HepG2 (cell line): Measurements from ENCODE around the gene NEMF. TPM values are rescaled to one million over a fixed set of nuclear protein-coding genes. Genes with fewer than 3 reads are reported as not detected.

Experiments
- FUBP1 ChIP-seq: sonication (generic); formaldehyde crosslinking; IDR thresholded peaks from 2 replicates; pipeline ENCODE4 v1.5.1; 2020; ENCODE audit warnings: missing genetic modification reagents, mild to moderate bottlenecking, borderline replicate concordance
- HMGXB4 ChIP-seq, 2 experiments: sonication (generic) in 1 of 2; formaldehyde crosslinking in 1 of 2; IDR thresholded peaks; 2 replicates each; pipeline versions ENCODE4 v1.4.0 to v1.6.1; 2018 to 2020; ENCODE audit warnings: missing genetic modification reagents in 2 of 2, borderline replicate concordance in 1 of 2, low read depth in 1 of 2, mild to moderate bottlenecking in 1 of 2, missing biosample characterization in 1 of 2
- HOXA5 ChIP-seq: sonication (generic); formaldehyde crosslinking; IDR thresholded peaks from 2 replicates; pipeline ENCODE4 v1.4.0; 2020; ENCODE audit warnings: missing genetic modification reagents
- IRF2 ChIP-seq: IDR thresholded peaks from 2 replicates; pipeline ENCODE4 v1.6.1; 2018; ENCODE audit warnings: missing genetic modification reagents, missing compliant biosample characterization
- NPAS2 ChIP-seq: sonication (generic); formaldehyde crosslinking; IDR thresholded peaks from 2 replicates; pipeline ENCODE4 v1.8.0; 2022; ENCODE audit warnings: mild to moderate bottlenecking, missing genetic modification reagents, borderline replicate concordance
- RBM39 ChIP-seq: fragments of 200-400 bp; formaldehyde crosslinking; IDR thresholded peaks from one replicate; pipeline ENCODE4 v1.6.1; 2018; ENCODE audit warnings: antibody characterized with exemption, mild to moderate bottlenecking, low read depth, low read length; ENCODE audit not compliant: poor library complexity, severe bottlenecking
- TAF1 ChIP-seq: sonication (generic); formaldehyde crosslinking; IDR thresholded peaks from 2 replicates; pipeline ENCODE4 v1.4.0; 2020; ENCODE audit warnings: missing genetic modification reagents
- U2AF2 ChIP-seq: fragments of 200-400 bp; formaldehyde crosslinking; IDR thresholded peaks from 2 replicates; pipeline ENCODE4 v1.6.1; 2017; ENCODE audit warnings: low read depth, mild to moderate bottlenecking, low read length
- YEATS4 ChIP-seq: sonication (generic); formaldehyde crosslinking; IDR thresholded peaks from 2 replicates; pipeline ENCODE4 v1.4.0; 2020; ENCODE audit warnings: missing genetic modification reagents, borderline replicate concordance
- ZBTB20 ChIP-seq: sonication (generic); formaldehyde crosslinking; IDR thresholded peaks from 2 replicates; pipeline ENCODE4 v1.8.1; 2023; ENCODE audit warnings: missing genetic modification reagents, low read depth, mild to moderate bottlenecking, borderline replicate concordance
- ZBTB25 ChIP-seq: IDR thresholded peaks from 2 replicates; pipeline ENCODE4 v1.6.1; 2018; ENCODE audit warnings: missing genetic modification reagents
- ZBTB7A ChIP-seq: sonication (generic); formaldehyde crosslinking; IDR thresholded peaks from 2 replicates; pipeline ENCODE4 v1.8.0; 2022; ENCODE audit warnings: mild to moderate bottlenecking, missing genetic modification reagents
- ZKSCAN1 ChIP-seq: fragments of 150-350 bp; IDR thresholded peaks from 2 replicates; pipeline ENCODE4 v1.6.1; 2014; ENCODE audit warnings: low read length
- ZNF326 ChIP-seq: sonication (generic); formaldehyde crosslinking; IDR thresholded peaks from 2 replicates; pipeline ENCODE4 v1.4.0; 2020; ENCODE audit warnings: missing genetic modification reagents, borderline replicate concordance
- ZNF430 ChIP-seq: sonication (generic); formaldehyde crosslinking; IDR thresholded peaks from 2 replicates; pipeline ENCODE4 v1.9.0; 2021; ENCODE audit warnings: mild to moderate bottlenecking, missing genetic modification reagents
- ZNF749 ChIP-seq: sonication (generic); formaldehyde crosslinking; IDR thresholded peaks from 2 replicates; pipeline ENCODE4 v1.8.0; 2022; ENCODE audit warnings: mild to moderate bottlenecking, missing genetic modification reagents, moderate library complexity, borderline replicate concordance
- ZNF780A ChIP-seq: sonication (generic); formaldehyde crosslinking; IDR thresholded peaks from 2 replicates; pipeline ENCODE4 v1.8.0; 2022; ENCODE audit warnings: mild to moderate bottlenecking, missing genetic modification reagents, moderate library complexity
- ZSCAN21 ChIP-seq: sonication (generic); formaldehyde crosslinking; IDR thresholded peaks from 2 replicates; pipeline ENCODE4 v1.8.0; 2022; ENCODE audit warnings: mild to moderate bottlenecking, missing genetic modification reagents, moderate library complexity, borderline replicate concordance
- ZXDC ChIP-seq: sonication (generic); formaldehyde crosslinking; IDR thresholded peaks from 2 replicates; pipeline ENCODE4 v1.5.0; 2020; ENCODE audit warnings: mild to moderate bottlenecking, missing genetic modification reagents
- polyA plus RNA-seq, 8 experiments: library from polyadenylated mRNA; depleted of rRNA in 3 of 8; stranded (reverse) in 7 of 8; unstranded in 1 of 8; fragments of >200 nt; fragmentation: Illumina TruSeq in 4 of 8; extraction: Trizol in 4 of 8; gene quantifications; 2 replicates each; pipeline versions ENCODE4 v1.2.1 to v1.2.3, GENCODE V29; 2011 to 2016; ENCODE audit warnings: low read depth in 4 of 8, missing spikeins in 1 of 8, mixed read lengths in 1 of 8; ENCODE audit not compliant: insufficient read depth in 1 of 8
- total RNA-seq, 5 experiments: library from RNA; depleted of rRNA; stranded (reverse); fragments of >200 nt; fragmentation: Illumina TruSeq; extraction: Trizol; gene quantifications; 2 replicates each; pipeline ENCODE4 v1.2.3, GENCODE V29; 2016; ENCODE audit warnings: low read depth in 1 of 5
- TF ChIP-seq, protein P1 (sequence below): IDR thresholded peaks from 2 replicates; pipeline ENCODE4 v1.6.1; 2016; ENCODE audit warnings: control low read depth

Gene NEMF
- total and polyA plus RNA-seq, 2 of the 13 experiments (the other 11 are each of a cell fraction or from before 2014, with no cell fraction given) = 21.3 to 57.9 TPM

DNA sequence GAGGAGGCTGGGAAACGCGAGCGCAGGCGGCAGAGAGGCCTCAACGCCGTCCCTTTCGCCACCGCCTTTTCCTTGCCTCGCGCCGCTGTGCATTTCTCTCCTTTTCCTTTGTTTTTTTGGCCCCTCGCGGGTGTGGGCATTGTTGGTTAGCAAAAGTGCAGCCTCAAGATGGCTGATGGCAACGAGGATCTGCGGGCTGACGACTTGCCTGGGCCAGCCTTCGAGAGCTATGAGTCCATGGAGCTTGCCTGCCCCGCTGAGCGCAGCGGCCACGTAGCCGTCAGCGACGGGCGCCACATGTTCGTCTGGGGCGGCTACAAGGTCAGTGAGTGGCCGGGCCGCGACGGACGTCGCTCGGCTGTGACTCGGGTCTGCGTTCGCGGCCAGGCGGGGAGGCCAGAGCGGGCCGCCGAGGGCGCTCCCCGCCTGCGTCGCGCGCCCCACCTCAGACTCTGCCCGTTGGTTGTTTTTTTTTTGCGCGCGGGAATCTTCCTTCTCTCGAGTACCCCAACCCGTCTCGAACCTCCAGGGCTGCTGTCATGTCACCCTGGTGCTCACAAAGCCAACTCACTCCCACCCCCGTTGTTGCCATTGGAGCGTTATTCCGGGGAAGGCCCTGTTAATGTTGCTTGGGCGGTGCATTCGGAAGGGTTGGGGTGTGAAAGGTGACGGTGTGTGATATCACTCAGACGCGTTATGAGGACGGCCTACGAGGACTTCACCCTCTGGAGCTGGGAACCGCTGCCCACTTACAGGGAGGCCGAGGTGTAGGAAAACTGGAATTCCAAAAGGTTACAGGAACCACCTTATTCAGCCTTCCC, 84.1 kb downstream of the NEMF start (continued):
- TF ChIP-seq HMGXB4 (CRISPR knock-in tag; IDR thresholded peaks at IDR 0.05; ENCODE audit: borderline replicate concordance in 1 of 2, low read depth in 1 of 2) (peak in 1 of 2 experiments; percentile 64; a peak in 2 of 4 replicates), YEATS4 (CRISPR knock-in tag) (peak; percentile 4; the same call in 1 of the 2 replicates), ZBTB20 (CRISPR knock-in tag) (no peak), ZNF780A (CRISPR knock-in tag) (no peak), ZBTB7A (CRISPR knock-in tag) (no peak), HOXA5 (no peak), ZSCAN21 (CRISPR knock-in tag) (peak; percentile 54; the same call in 1 of the 2 replicates), NPAS2 (CRISPR knock-in tag) (no peak), FUBP1 (CRISPR knock-in tag) (no peak), ZNF749 (CRISPR knock-in tag) (0 out of 2 replicates have a peak, but pooled peaks have one; percentile 25), ZKSCAN1 (no peak), IRF2 (CRISPR knock-in tag) (no peak), ZBTB25 (no peak), U2AF2 (no peak), TAF1 (CRISPR knock-in tag) (0 out of 2 replicates have a peak, but pooled peaks have one; percentile 61), RBM39 (no peak), ZXDC (CRISPR knock-in tag) (no peak), ZNF326 (CRISPR knock-in tag) (no peak), ZNF430 (CRISPR knock-in tag) (no peak)
- TF ChIP-seq, protein P1, sequence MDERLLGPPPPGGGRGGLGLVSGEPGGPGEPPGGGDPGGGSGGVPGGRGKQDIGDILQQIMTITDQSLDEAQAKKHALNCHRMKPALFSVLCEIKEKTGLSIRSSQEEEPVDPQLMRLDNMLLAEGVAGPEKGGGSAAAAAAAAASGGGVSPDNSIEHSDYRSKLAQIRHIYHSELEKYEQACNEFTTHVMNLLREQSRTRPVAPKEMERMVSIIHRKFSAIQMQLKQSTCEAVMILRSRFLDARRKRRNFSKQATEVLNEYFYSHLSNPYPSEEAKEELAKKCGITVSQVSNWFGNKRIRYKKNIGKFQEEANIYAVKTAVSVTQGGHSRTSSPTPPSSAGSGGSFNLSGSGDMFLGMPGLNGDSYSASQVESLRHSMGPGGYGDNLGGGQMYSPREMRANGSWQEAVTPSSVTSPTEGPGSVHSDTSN = no peak
